GM19351 (cell line): ENCODE measurements around the gene ACOT9.
"Not testable (repeated sequence)": the region's sequence is repeated elsewhere in the genome, so short reads cannot be mapped to it uniquely, and the experiment has no call there.

Experiments used
- ATAC-seq: cut with Tn5 transposase; IDR thresholded peaks from one replicate; pipeline ENCODE4 v1.9.1; 2021; ENCODE audit warnings: mild to moderate bottlenecking, moderate library complexity; ENCODE audit not compliant: unreplicated experiment

Gene ACOT9, protein sequence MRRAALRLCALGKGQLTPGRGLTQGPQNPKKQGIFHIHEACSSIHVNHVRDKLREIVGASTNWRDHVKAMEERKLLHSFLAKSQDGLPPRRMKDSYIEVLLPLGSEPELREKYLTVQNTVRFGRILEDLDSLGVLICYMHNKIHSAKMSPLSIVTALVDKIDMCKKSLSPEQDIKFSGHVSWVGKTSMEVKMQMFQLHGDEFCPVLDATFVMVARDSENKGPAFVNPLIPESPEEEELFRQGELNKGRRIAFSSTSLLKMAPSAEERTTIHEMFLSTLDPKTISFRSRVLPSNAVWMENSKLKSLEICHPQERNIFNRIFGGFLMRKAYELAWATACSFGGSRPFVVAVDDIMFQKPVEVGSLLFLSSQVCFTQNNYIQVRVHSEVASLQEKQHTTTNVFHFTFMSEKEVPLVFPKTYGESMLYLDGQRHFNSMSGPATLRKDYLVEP

DNA sequence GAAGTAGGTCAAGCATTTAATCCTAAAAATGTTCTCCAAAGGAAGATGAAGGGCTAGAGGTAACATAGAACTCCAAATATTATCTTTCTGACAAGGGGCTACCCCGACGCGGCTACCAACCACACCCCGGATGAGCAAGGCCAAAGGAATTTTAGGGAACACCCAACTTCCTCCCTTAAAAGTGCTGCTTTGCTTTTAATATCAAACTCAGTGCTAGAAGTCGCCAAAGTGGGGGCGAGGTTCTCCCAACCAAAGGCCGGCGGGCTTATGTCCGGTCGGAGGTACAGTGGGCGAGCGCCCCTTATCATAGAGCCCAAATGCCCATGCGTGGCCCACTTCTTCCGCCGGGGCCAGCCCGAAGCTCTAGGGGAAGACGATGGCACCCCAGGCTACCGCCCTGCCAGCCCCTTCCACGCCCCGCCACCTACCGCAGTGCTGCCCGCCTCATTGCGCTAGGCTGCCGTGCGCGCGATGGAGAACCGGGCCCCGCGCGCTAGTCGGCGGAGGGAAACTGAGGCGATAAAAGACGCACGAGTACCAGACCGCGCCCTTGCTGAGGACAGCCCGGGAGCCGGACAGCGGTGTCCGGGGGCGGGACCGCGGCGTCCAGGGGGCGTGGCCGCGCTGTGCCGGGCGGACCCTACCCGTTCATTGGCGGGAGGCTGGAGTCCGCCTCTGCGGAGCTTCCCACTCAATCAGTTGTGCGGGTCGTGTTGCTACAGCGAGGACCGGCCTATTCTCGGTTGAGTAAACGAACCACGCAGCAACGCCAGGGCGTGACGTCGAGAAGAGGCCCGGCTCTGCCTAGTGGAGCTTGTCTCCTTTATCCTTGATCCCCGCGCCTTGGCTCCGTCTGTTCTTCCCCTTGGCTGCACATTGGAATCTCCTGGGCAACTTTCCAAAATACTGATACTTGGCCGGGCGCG, at the start of gene ACOT9:
ACOT9 (minus strand) TSS at position 580 of the 926 bp plus-strand sequence; CDS start at position 448, 132 bp downstream.
- peak; percentile 94 for ATAC-seq

- ATAC-seq, result no peak
Measured at GRCh38 chrX:23790155-23790497, 47.0 kb upstream of the ACOT9 start.

GRCh38 chrX:23789386-23790154, 46.5 kb upstream of the ACOT9 start:
- ATAC-seq, result no peak

GRCh38 chrX:23788946-23789345, 45.9 kb upstream of the ACOT9 start:
- no peak for ATAC-seq

DNA sequence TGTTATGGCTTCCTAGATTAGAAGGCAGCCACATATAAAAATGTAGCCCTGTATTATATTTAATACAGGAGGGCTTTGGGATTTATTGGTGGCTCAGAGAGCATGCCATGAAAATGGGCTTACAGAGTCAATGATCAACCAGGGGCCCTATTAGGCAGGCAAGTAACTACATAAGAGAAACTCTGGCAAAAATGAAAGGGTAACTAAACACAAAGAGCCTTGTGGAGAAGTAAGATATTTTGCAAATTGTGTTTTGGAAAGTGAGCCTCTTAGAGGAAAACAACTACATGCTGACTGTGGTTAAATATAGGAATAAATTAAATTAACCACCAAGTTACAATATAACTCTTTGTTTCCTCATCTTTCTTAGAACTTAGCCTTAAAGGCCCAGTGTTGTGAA, 45.4 kb upstream of the ACOT9 start:
- no peak for ATAC-seq

DNA sequence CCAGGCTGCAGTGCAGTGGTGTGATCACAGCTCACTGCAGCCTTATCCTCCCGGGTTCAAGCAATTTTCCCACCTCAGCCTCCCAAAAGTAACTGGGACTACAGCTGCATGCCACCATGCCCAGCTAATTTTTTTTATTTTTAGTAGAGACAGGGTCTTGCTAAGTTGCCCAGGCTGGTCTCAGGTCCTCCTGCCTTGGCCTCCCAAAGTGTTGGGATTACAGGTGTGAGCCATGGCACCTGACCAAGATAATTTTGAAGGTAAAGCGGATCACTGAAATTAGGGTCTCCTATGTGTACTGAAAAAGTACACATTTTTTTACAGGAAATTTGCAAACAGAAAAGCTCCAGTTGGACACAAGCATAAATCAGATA, 44.7 kb upstream of the ACOT9 start:
- ATAC-seq, result no peak

- no peak for ATAC-seq
Measured at GRCh38 chrX:23786268-23786815, 43.3 kb upstream of the ACOT9 start.

DNA sequence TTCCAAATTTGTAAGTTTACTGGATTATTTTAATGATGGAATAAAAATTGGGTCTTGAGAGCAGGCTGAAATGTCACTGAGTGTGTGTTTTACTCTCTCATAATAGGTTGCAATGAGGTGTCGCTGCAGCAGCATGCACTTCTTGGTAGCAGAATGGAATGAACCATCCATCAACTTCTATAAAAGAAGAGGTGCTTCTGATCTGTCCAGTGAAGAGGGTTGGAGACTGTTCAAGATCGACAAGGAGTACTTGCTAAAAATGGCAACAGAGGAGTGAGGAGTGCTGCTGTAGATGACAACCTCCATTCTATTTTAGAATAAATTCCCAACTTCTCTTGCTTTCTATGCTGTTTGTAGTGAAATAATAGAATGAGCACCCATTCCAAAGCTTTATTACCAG, 42.5 kb upstream of the ACOT9 start:
- ATAC-seq, result no peak

- ATAC-seq, result no peak
Measured at GRCh38 chrX:23784470-23785331, 41.6 kb upstream of the ACOT9 start.

- no peak for ATAC-seq
Measured at GRCh38 chrX:23783589-23784469, 40.8 kb upstream of the ACOT9 start.

- ATAC-seq, result peak; percentile 78
Measured at GRCh38 chrX:23782863-23783588, 40.0 kb upstream of the ACOT9 start, which contains the start of gene SAT1. TSS of gene SAT1 (plus strand) at chrX:23783173. CDS start at chrX:23783352, 179 bp downstream.

DNA sequence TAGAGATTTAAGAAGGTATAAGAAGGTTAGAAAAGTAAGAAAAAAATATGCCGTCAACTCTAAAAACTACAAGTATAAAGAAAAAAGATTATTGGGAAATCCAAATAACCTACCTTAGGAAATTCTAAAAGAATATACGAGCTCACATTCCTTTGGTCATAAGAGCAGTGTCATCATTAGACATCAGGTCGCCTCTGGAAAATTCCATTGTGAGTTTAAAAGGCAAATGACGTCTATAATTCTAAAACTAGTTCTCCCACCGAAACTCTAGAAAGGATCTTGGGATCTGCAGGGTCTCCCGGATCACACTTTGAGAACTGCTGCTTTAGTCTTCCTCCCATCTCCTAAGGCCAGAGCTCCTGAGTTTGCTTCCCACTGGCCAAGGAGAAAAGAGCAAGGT, 39.4 kb upstream of the ACOT9 start:
- no peak for ATAC-seq

DNA sequence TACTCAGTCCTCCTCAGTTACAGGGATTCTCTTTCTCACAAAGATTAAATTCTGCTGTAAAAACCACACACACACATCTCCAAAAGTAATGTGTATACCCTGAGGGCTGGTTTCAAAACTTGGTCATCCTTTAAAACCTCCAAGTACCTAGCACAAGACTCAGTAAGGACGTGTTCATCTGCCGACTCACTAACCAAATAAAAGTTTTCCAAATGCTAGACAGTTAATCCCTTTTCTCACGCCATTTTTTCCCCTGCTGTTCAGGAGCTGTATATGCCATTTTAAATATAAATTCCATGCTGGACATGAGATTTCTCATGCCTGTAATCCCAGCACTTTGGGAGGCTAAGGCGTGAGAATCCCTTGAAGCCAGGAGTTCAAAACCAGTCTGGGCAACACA, 35.9 kb upstream of the ACOT9 start:
- no peak for ATAC-seq

- no peak for ATAC-seq
Measured at GRCh38 chrX:23776363-23776762, 33.3 kb upstream of the ACOT9 start.

GRCh38 chrX:23773601-23774175, 30.6 kb upstream of the ACOT9 start:
- ATAC-seq, result peak; percentile 86

DNA sequence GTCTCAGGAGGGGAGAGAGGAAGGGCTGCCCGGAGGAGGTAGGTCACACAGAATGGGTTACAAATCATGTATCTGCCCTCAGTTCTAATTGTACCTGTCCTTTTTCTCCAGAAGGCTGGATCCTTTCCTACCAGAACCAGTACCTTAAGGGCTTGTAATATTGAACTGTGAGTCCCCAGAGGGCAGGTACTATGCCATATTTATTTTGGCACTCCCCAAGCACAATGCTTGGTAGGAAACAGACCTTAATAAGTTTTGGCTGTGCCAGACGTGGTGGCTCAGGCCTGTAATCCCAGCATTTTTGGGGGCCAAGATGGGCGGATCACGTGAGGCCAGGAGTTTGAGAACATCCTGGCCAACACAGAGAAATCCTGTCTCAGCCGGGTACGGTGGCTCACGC, 28.0 kb upstream of the ACOT9 start:
- ATAC-seq, result not testable (repeated sequence)

GRCh38 chrX:23770142-23770541, 27.1 kb upstream of the ACOT9 start:
- ATAC-seq, result no peak
